HEK293T (cell line): ENCODE results near the gene PIK3R5.

Experiments used
- CTCF ChIA-PET: fragments of 350-600 bp; formaldehyde crosslinking; extraction: SDS; loops from one replicate; lab custom pipeline; 2021; ENCODE audit warnings: antibody characterized with exemption, inconsistent platforms; lab: Yijun Ruan, JAX
- POLR2A ChIA-PET: fragments of 350-600 bp; formaldehyde crosslinking; extraction: SDS; loops from one replicate; lab custom pipeline; 2020; ENCODE audit warnings: antibody characterized with exemption, inconsistent platforms; lab: Yijun Ruan, JAX
- DNase-seq: peaks from one replicate; pipeline ENCODE4 v3.0.0; 2012; ENCODE audit warnings: mixed read lengths; ENCODE audit errors: extremely low spot score
- ARNT ChIP-seq: fragments of 450-650 bp; IDR thresholded peaks from 2 replicates; pipeline ENCODE4 v1.6.1; 2017; ENCODE audit warnings: mild to moderate bottlenecking
- BHLHE40 ChIP-seq: fragments of 450-650 bp; IDR thresholded peaks from 2 replicates; pipeline ENCODE4 v1.6.1; 2016; ENCODE audit warnings: mild to moderate bottlenecking, moderate library complexity, borderline replicate concordance
- CTBP1 ChIP-seq: fragments of 450-650 bp; IDR thresholded peaks from 2 replicates; pipeline ENCODE4 v1.6.1; 2016; ENCODE audit warnings: borderline replicate concordance
- ELF4 ChIP-seq: fragments of 450-650 bp; IDR thresholded peaks from 2 replicates; pipeline ENCODE4 v1.6.1; 2017; ENCODE audit warnings: antibody characterized with exemption
- FOXA1 ChIP-seq: fragments of 450-650 bp; IDR thresholded peaks from 2 replicates; pipeline ENCODE4 v1.6.1; 2016; ENCODE audit warnings: mild to moderate bottlenecking
- FOXK2 ChIP-seq: fragments of 450-650 bp; IDR thresholded peaks from 2 replicates; pipeline ENCODE4 v1.6.1; 2016; ENCODE audit warnings: mild to moderate bottlenecking
- FOXM1 ChIP-seq: fragments of 450-650 bp; IDR thresholded peaks from 2 replicates; pipeline ENCODE4 v1.6.1; 2017; ENCODE audit warnings: mild to moderate bottlenecking, borderline replicate concordance
- HDGF ChIP-seq: fragments of 450-650 bp; IDR thresholded peaks from 2 replicates; pipeline ENCODE4 v1.6.1; 2017; ENCODE audit warnings: antibody characterized with exemption, borderline replicate concordance
- L3MBTL2 ChIP-seq: fragments of 450-650 bp; conservative IDR thresholded peaks from 2 replicates; pipeline ENCODE4 v1.6.1; 2016; ENCODE audit warnings: mild to moderate bottlenecking
- LEF1 ChIP-seq: fragments of 450-650 bp; IDR thresholded peaks from 2 replicates; pipeline ENCODE4 v1.6.1; 2017; ENCODE audit warnings: mild to moderate bottlenecking, borderline replicate concordance
- NFRKB ChIP-seq: fragments of 450-650 bp; IDR thresholded peaks from 2 replicates; pipeline ENCODE4 v1.6.1; 2016; ENCODE audit warnings: mild to moderate bottlenecking, moderate library complexity
- PKNOX1 ChIP-seq: fragments of 450-650 bp; IDR thresholded peaks from 2 replicates; pipeline ENCODE4 v1.6.1; 2016
- SP1 ChIP-seq: fragments of 450-650 bp; IDR thresholded peaks from 2 replicates; pipeline ENCODE4 v1.6.1; 2017
- SUZ12 ChIP-seq: fragments of 450-650 bp; IDR thresholded peaks from 2 replicates; pipeline ENCODE4 v1.6.1; 2016; ENCODE audit warnings: mild to moderate bottlenecking
- TARDBP ChIP-seq: fragments of 450-650 bp; IDR thresholded peaks from 2 replicates; pipeline ENCODE4 v1.6.1; 2016
- ZNF384 ChIP-seq: fragments of 450-650 bp; IDR thresholded peaks from 2 replicates; pipeline ENCODE4 v1.6.1; 2016

PIK3R5 gene

GRCh38 chr17:8963647-8964258, 1.8 kb downstream of the PIK3R5 start:
- no peak for DNase-seq
- CTCF ChIA-PET, result no interaction called here
- TF ChIP-seq LEF1 (no peak), L3MBTL2 (no peak), HDGF (no peak), ELF4 (no peak), NFRKB (no peak), TARDBP (no peak), FOXA1 (no peak), SUZ12 (no peak)
- POLR2A ChIA-PET, result no interaction called here

GRCh38 chr17:8963014-8963413, 2.5 kb downstream of the PIK3R5 start:
- ChIA-PET CTCF (no interaction called here), POLR2A (no interaction called here)
- DNase-seq, result no peak
- TF ChIP-seq SP1 (no peak), PKNOX1 (no peak), L3MBTL2 (no peak), LEF1 (no peak), TARDBP (no peak), ARNT (no peak), FOXA1 (no peak), SUZ12 (no peak), NFRKB (no peak), ZNF384 (no peak), FOXK2 (no peak), ELF4 (no peak), FOXM1 (no peak)

GRCh38 chr17:8961829-8962228, 3.7 kb downstream of the PIK3R5 start:
- no peak for TF ChIP-seq PKNOX1
- no peak for TF ChIP-seq NFRKB
- no peak for TF ChIP-seq HDGF
- no peak for TF ChIP-seq BHLHE40
- TF ChIP-seq FOXA1, result no peak
- TF ChIP-seq L3MBTL2, result no peak
- TF ChIP-seq ELF4, result no peak
- TF ChIP-seq FOXK2, result no peak
- no peak for TF ChIP-seq ARNT
- no peak for TF ChIP-seq TARDBP
- no peak for TF ChIP-seq SUZ12
- POLR2A ChIA-PET, result no interaction called here
- CTCF ChIA-PET, result no interaction called here
- DNase-seq, result no peak

- CTCF ChIA-PET, result interaction anchor here (0.8 kb wide), 1 partner anchor 617 kb away, joined by 3 read pairs; no protein-coding TSS in a partner anchor
These were observed 5.0 kb downstream of the PIK3R5 start for GRCh38 chr17:8960325-8961140.

GRCh38 chr17:8959312-8959918, 6.1 kb downstream of the PIK3R5 start:
- ChIA-PET CTCF (interaction anchor here (1.1 kb wide), 1 partner anchor 127 kb away, joined by 5 read pairs; no protein-coding TSS in a partner anchor), POLR2A (no interaction called here)
- no peak for DNase-seq
- TF ChIP-seq TARDBP, result no peak
- TF ChIP-seq BHLHE40, result no peak
- no peak for TF ChIP-seq ZNF384

More at GRCh38 chr17:8960325-8961140, 5.0 kb downstream of the PIK3R5 start:
- POLR2A ChIA-PET, result no interaction called here
- no peak for TF ChIP-seq ELF4
- no peak for TF ChIP-seq FOXA1
- no peak for TF ChIP-seq ZNF384
- DNase-seq, result no peak

- TF ChIP-seq NFRKB (no peak), TARDBP (no peak), FOXM1 (no peak), SP1 (no peak), ELF4 (no peak), ZNF384 (no peak), LEF1 (no peak), SUZ12 (no peak), PKNOX1 (no peak), FOXA1 (no peak), BHLHE40 (no peak), ARNT (no peak), L3MBTL2 (no peak), CTBP1 (no peak), FOXK2 (no peak)
- ChIA-PET POLR2A (no interaction called here), CTCF (no interaction called here)
- DNase-seq, result no peak
These were observed 7.8 kb downstream of the PIK3R5 start for GRCh38 chr17:8957721-8958120.
